OCI-LY7 (cell line): ENCODE data around the gene LRRC36. TPM values are rescaled to one million over a fixed set of nuclear protein-coding genes. Genes with fewer than 3 reads are reported as not detected.

Experiments used
- BruUV-seq: library from RNA; stranded (reverse); fragments of 400-500 nt; replicated peaks from 2 replicates; lab custom pipeline; 2021; lab: Mats Ljungman, UMichigan
- CTCF ChIA-PET: fragments of 300-600 bp; sonication (Branson Sonifier 250); formaldehyde crosslinking; loops from one replicate; lab custom pipeline; 2022; ENCODE audit warnings: antibody characterized with exemption; ENCODE audit not compliant: unreplicated experiment; lab: Charles Lee
- POLR2A ChIA-PET: fragments of 300-600 bp; sonication (Branson Sonifier 250); formaldehyde crosslinking; loops from one replicate; lab custom pipeline; 2022; ENCODE audit warnings: antibody characterized with exemption; lab: Charles Lee
- DNase-seq: peaks from one replicate; pipeline ENCODE4 v3.0.0-alpha.2; 2015; ENCODE audit warnings: low spot score
- H2AFZ ChIP-seq: fragments of 200-600 bp; sonication (generic), shearing (Covaris generic); 2 replicates; pipeline ENCODE4 v1.6.1; 2014; ENCODE audit warnings: mild to moderate bottlenecking, antibody characterized with exemption, low read length, moderate library complexity
- H3K27ac ChIP-seq: fragments of 200-600 bp; sonication (generic); 2 replicates; pipeline ENCODE4 v1.5.1; 2014; ENCODE audit warnings: mixed run types, low read depth, mild to moderate bottlenecking, moderate library complexity, low read length, inconsistent platforms; ENCODE audit not compliant: poor library complexity, severe bottlenecking
- H3K36me3 ChIP-seq: fragments of 200-600 bp; sonication (generic); 2 replicates; pipeline ENCODE4 v1.6.1; 2014; ENCODE audit warnings: mild to moderate bottlenecking, antibody characterized with exemption, low read length, moderate library complexity, mixed read lengths; ENCODE audit not compliant: insufficient read depth
- H3K4me1 ChIP-seq: fragments of 200-600 bp; sonication (generic); 2 replicates; pipeline ENCODE4 v1.5.1; 2014; ENCODE audit warnings: mild to moderate bottlenecking, low read length; ENCODE audit not compliant: insufficient read depth, poor library complexity, severe bottlenecking
- H3K4me2 ChIP-seq: fragments of 200-600 bp; sonication (generic); 2 replicates; pipeline ENCODE4 v1.6.1; 2014; ENCODE audit warnings: mild to moderate bottlenecking, low read length
- H3K4me3 ChIP-seq: fragments of 200-600 bp; sonication (generic); 2 replicates; pipeline ENCODE4 v1.5.1; 2014; ENCODE audit warnings: mild to moderate bottlenecking, low read depth, low read length; ENCODE audit not compliant: poor library complexity, severe bottlenecking
- H3K79me2 ChIP-seq: fragments of 200-600 bp; sonication (generic); 2 replicates; pipeline ENCODE4 v1.6.1; 2016; ENCODE audit warnings: low read depth, mild to moderate bottlenecking, low read length, moderate library complexity, mixed read lengths; ENCODE audit not compliant: insufficient read depth
- H3K9me2 ChIP-seq: fragments of 200-600 bp; sonication (generic); 2 replicates; pipeline ENCODE4 v1.6.1; 2016; ENCODE audit warnings: mild to moderate bottlenecking, low read length, mixed read lengths; ENCODE audit not compliant: insufficient read depth
- H3K9me3 ChIP-seq: fragments of 200-600 bp; sonication (generic); 2 replicates; pipeline ENCODE4 v1.6.1; 2014; ENCODE audit warnings: mild to moderate bottlenecking, mixed run types, low read length, mixed read lengths
- H4K20me1 ChIP-seq: fragments of 200-600 bp; sonication (generic); 2 replicates; pipeline ENCODE4 v1.6.1; 2014; ENCODE audit warnings: mild to moderate bottlenecking, antibody characterized with exemption, low read length, moderate library complexity, mixed read lengths; ENCODE audit not compliant: insufficient read depth
- EZH2phosphoT487 ChIP-seq: fragments of 200-600 bp; sonication (generic); IDR thresholded peaks from 2 replicates; pipeline ENCODE4 v1.6.1; 2018; ENCODE audit warnings: low read depth, borderline replicate concordance, mild to moderate bottlenecking, mixed run types, antibody characterized with exemption, low read length, moderate library complexity, mixed read lengths
- intact Hi-C: fragments of 100-400 bp; cut with micrococcal nuclease; formaldehyde crosslinking; loops from one replicate; pipeline ENCODE4 v1.10.0; 2022; ENCODE audit not compliant: unreplicated experiment
- total RNA-seq, 2 experiments: library from RNA; depleted of rRNA in 1 of 2; stranded (reverse); fragments of >200 nt in 1 of 2; shearing (Covaris generic) in 1 of 2; gene quantifications; 2 replicates each; pipeline ENCODE4 v1.2.3, GENCODE V29; 2014 to 2022
- TF ChIP-seq, protein P1 (sequence below): fragments of 200-600 bp; sonication (generic); conservative IDR thresholded peaks from 2 replicates; pipeline ENCODE4 v1.5.1; 2014; ENCODE audit warnings: mild to moderate bottlenecking, antibody characterized with exemption, low read length, moderate library complexity, mixed read lengths

Gene LRRC36
- total RNA-seq, 2 experiments from 2014 or later = not detected

- no peaks in the 10 kb centered on the region for H3K9me3 ChIP-seq
- H4K20me1 ChIP-seq = no peaks in the 10 kb centered on the region
- no peaks in the 10 kb centered on the region for H3K79me2 ChIP-seq
- no peak for DNase-seq
- H3K9me2 ChIP-seq = no peaks in the 10 kb centered on the region
- no peak overlapping the region for H3K27ac ChIP-seq
- ChIA-PET CTCF (no interaction called here), POLR2A (no interaction called here)
- H3K4me3 ChIP-seq = no peak overlapping the region
- H2AFZ ChIP-seq = no peak overlapping the region
- no peak for TF ChIP-seq EZH2phosphoT487
- TF ChIP-seq, protein P1, sequence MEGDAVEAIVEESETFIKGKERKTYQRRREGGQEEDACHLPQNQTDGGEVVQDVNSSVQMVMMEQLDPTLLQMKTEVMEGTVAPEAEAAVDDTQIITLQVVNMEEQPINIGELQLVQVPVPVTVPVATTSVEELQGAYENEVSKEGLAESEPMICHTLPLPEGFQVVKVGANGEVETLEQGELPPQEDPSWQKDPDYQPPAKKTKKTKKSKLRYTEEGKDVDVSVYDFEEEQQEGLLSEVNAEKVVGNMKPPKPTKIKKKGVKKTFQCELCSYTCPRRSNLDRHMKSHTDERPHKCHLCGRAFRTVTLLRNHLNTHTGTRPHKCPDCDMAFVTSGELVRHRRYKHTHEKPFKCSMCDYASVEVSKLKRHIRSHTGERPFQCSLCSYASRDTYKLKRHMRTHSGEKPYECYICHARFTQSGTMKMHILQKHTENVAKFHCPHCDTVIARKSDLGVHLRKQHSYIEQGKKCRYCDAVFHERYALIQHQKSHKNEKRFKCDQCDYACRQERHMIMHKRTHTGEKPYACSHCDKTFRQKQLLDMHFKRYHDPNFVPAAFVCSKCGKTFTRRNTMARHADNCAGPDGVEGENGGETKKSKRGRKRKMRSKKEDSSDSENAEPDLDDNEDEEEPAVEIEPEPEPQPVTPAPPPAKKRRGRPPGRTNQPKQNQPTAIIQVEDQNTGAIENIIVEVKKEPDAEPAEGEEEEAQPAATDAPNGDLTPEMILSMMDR = no peak
- no peak overlapping the region for H3K4me2 ChIP-seq
- no peaks in the 10 kb centered on the region for H3K4me1 ChIP-seq
- BruUV-seq = no TSS peak
- intact Hi-C loops = no loop called here
- no peaks in the 10 kb centered on the region for H3K36me3 ChIP-seq
These were observed 23.6 kb upstream of the LRRC36 start for GRCh38 chr16:67302970-67303369.

GRCh38 chr16:67304020-67304419, 22.6 kb upstream of the LRRC36 start:
- CTCF ChIA-PET = no interaction called here
- Histone ChIP-seq H3K79me2 (no peaks in the 10 kb centered on the region), H3K27ac (no peak overlapping the region), H3K4me3 (no peak overlapping the region), H4K20me1 (no peaks in the 10 kb centered on the region), H2AFZ (no peak overlapping the region), H3K36me3 (no peaks in the 10 kb centered on the region), H3K9me3 (no peaks in the 10 kb centered on the region), H3K4me2 (no peak overlapping the region), H3K4me1 (no peaks in the 10 kb centered on the region), H3K9me2 (no peaks in the 10 kb centered on the region)
- POLR2A ChIA-PET = no interaction called here
- DNase-seq = no peak
- TF ChIP-seq EZH2phosphoT487 = no peak
- TF ChIP-seq, protein P1 = no peak
- no TSS peak for BruUV-seq
- intact Hi-C loops = no loop called here

- no TSS peak for BruUV-seq
- Histone ChIP-seq H2AFZ (no peak overlapping the region), H3K4me3 (no peak overlapping the region), H3K4me2 (no peak overlapping the region), H3K9me2 (no peaks in the 10 kb centered on the region), H4K20me1 (no peaks in the 10 kb centered on the region), H3K9me3 (no peaks in the 10 kb centered on the region), H3K27ac (no peak overlapping the region), H3K4me1 (no peaks in the 10 kb centered on the region), H3K36me3 (no peaks in the 10 kb centered on the region), H3K79me2 (no peaks in the 10 kb centered on the region)
- no peak for DNase-seq
- TF ChIP-seq, protein P1 = peak; percentile 55
- no peak for TF ChIP-seq EZH2phosphoT487
- ChIA-PET CTCF (no interaction called here), POLR2A (no interaction called here)
- intact Hi-C loops = no loop called here
These were observed 21.2 kb upstream of the LRRC36 start for GRCh38 chr16:67305216-67306071.
